ENCODE data around the gene TRIM54. TPM values are rescaled to one million over a fixed set of nuclear protein-coding genes. Genes with fewer than 3 reads are reported as not detected.

TRIM54 gene
- total and polyA plus RNA-seq, 2 of the 8 experiments (the other 6 are each of a cell fraction or from before 2014, with no cell fraction given): 3.9 to 5.8 TPM

GRCh38 chr2:27282892-27283291 lies 663 bp downstream of the TRIM54 start:
- H3K56ac ChIP-seq (replicated peaks; ENCODE audit: insufficient read length, low read depth, low read length): no peak overlapping the region
- H3K14ac ChIP-seq (ENCODE audit: insufficient read length): no peak overlapping the region
- FAIRE-seq: no peak
- peak overlapping the region; percentile 22 for H4K5ac ChIP-seq (ENCODE audit: insufficient read length, low read depth, low read length)
- H3K27me3 ChIP-seq (replicated peaks in 1 of 4; ENCODE audit: control insufficient read depth in 3 of 4, extremely low read depth in 1 of 4, insufficient read depth in 3 of 4, low read length in 3 of 4): peaks cover 0 to 4% (median 0%) of the 10 kb centered on the region in 4 experiments; a peak in 1 of 7 replicates
- WGBS, 2 experiments (ENCODE audit: extremely low coverage in 1 of 2, insufficient coverage in 1 of 2, insufficient read length in 1 of 2, insufficient replicate concordance in 2 of 2, low coverage in 1 of 2, low lambda C conversion rate in 2 of 2, missing lambda C conversion rate in 1 of 2): 60% methylated on average over 5 of the region's 5 CpGs; no CpG with 5 or more reads in 1 of the 2 experiments
- H3K79me1 ChIP-seq (ENCODE audit: low read depth, low read length): no peaks in the 10 kb centered on the region
- H2AK5ac ChIP-seq (ENCODE audit: low read depth, low read length): peak overlapping the region; percentile 75; the same call in 1 of the 2 replicates
- H3K4me3 ChIP-seq (ENCODE audit: extremely low read depth in 1 of 4, insufficient read depth in 2 of 4, low read depth in 3 of 4, low read length in 4 of 4): peak overlapping the region; percentile 1 to 43 (median 35); a peak in 7 of 8 replicates
- H3K23ac ChIP-seq (ENCODE audit: insufficient read length): no peak overlapping the region
- POLR2A ChIA-PET (ENCODE audit: partially characterized antibody): interaction anchor here (1.0 to 11.9 kb wide), 15 partner anchors 10 to 117 kb away, joined by 3 to 149 read pairs (median 7); partner anchors contain the start of genes ATRAID, GTF3C2, MPV17 and SLC30A3
- peak; percentile 37; the same call in 1 of the 2 replicates for TF ChIP-seq BACH1 (IDR thresholded peaks at IDR 0.05; ENCODE audit: low read length)
- TF ChIP-seq MAFK (IDR thresholded peaks at IDR 0.05; ENCODE audit: low read depth, low read length): peak; percentile 56; the same call in 1 of the 2 replicates
- no peak for TF ChIP-seq POU5F1 (IDR thresholded peaks at IDR 0.05; ENCODE audit: low read depth, low read length)
- no peak for TF ChIP-seq SAP30 (IDR thresholded peaks at IDR 0.05; ENCODE audit: insufficient read depth, insufficient replicate concordance, low read length)
- H3K4me2 ChIP-seq (ENCODE audit: insufficient read depth in 1 of 2, low read depth in 2 of 2, low read length in 2 of 2): peak overlapping the region; percentile 70 to 76
- DNase-seq (ENCODE audit: low read depth in 1 of 2, low spot score in 2 of 2): no peak
- H3K23me2 ChIP-seq (ENCODE audit: low read depth, low read length): peaks cover 3% of the 10 kb centered on the region
- no peak overlapping the region for H3K4ac ChIP-seq (replicated peaks; ENCODE audit: insufficient read length, low read depth, low read length)
- H2BK5ac ChIP-seq (ENCODE audit: low read depth, low read length): peak overlapping the region; percentile 97
- H4K20me1 ChIP-seq (replicated peaks in 1 of 2; ENCODE audit: control insufficient read depth in 1 of 2, insufficient read depth in 2 of 2, low read length in 2 of 2): no peaks in the 10 kb centered on the region
- peak overlapping the region; percentile 96 for H2BK15ac ChIP-seq (ENCODE audit: low read length)
- H4K8ac ChIP-seq (ENCODE audit: extremely low read depth, insufficient read depth, low read length): peak overlapping the region; percentile 93; the same call in 1 of the 2 replicates
- H3K79me2 ChIP-seq (ENCODE audit: control insufficient read depth in 1 of 2, insufficient read depth in 2 of 2, low read length in 2 of 2): no peaks in the 10 kb centered on the region
- peak overlapping the region; percentile 99 for H2BK12ac ChIP-seq (ENCODE audit: low read depth, low read length)
- no peak overlapping the region for H3K27ac ChIP-seq (ENCODE audit: low read depth, low read length)
- H3K18ac ChIP-seq (ENCODE audit: extremely low read depth, low read length): peak overlapping the region; percentile 95
- H2BK20ac ChIP-seq (ENCODE audit: low read length): peak overlapping the region; percentile 96
- no peaks in the 10 kb centered on the region for H3K36me3 ChIP-seq (ENCODE audit: control insufficient read depth in 2 of 4, insufficient read depth in 4 of 4, low read length in 3 of 4)
- CTCF ChIA-PET (ENCODE audit: partially characterized antibody): interaction anchor here (1.2 to 20.2 kb wide), 12 partner anchors 10 to 108 kb away, joined by 3 to 413 read pairs (median 44); partner anchors contain the start of gene SLC30A3
- peak overlapping the region; percentile 80 for H2BK120ac ChIP-seq (replicated peaks; ENCODE audit: low read depth, low read length)
- H2AFZ ChIP-seq (ENCODE audit: low read length): peak overlapping the region; percentile 27; the same call in 1 of the 2 replicates
- H3K9ac ChIP-seq (replicated peaks in 1 of 4; ENCODE audit: extremely low read depth in 1 of 4, low read depth in 3 of 4, low read length in 3 of 4): peak overlapping the region in 2 of 4 experiments; percentile 22 to 50; a peak in 3 of 7 replicates
- no peaks in the 10 kb centered on the region for H3K9me3 ChIP-seq (ENCODE audit: insufficient read depth in 2 of 2, low read depth in 1 of 2, low read length in 1 of 2)
- peaks cover 4 to 18% (median 13%) of the 10 kb centered on the region in 4 experiments for H3K4me1 ChIP-seq (replicated peaks in 1 of 4; ENCODE audit: control insufficient read depth in 3 of 4, insufficient read depth in 4 of 4, low read length in 3 of 4)
- peak overlapping the region; percentile 93 for H4K91ac ChIP-seq (replicated peaks; ENCODE audit: insufficient read length, low read length)

Data from H1 (cell line).